ENCODE results near the gene ENPP1.

ENPP1 gene

GRCh38 chr6:131917763-131918649, 110.2 kb downstream of the ENPP1 start:
- no peak for FAIRE-seq

GRCh38 chr6:131918650-131919355, 111.0 kb downstream of the ENPP1 start:
- FAIRE-seq: no peak

GRCh38 chr6:131920656-131921055, 112.8 kb downstream of the ENPP1 start:
- no peak for FAIRE-seq

GRCh38 chr6:131923356-131923755, 115.5 kb downstream of the ENPP1 start:
- no peak for FAIRE-seq

GRCh38 chr6:131924881-131925474, 117.2 kb downstream of the ENPP1 start:
- FAIRE-seq: peak; percentile 56

- FAIRE-seq: no peak
Observed at GRCh38 chr6:131929264-131929663, 121.4 kb downstream of the ENPP1 start.

- no peak for FAIRE-seq
Observed at GRCh38 chr6:131929976-131930375, 122.2 kb downstream of the ENPP1 start.

- no peak for FAIRE-seq
Observed at GRCh38 chr6:131931063-131931750, 123.4 kb downstream of the ENPP1 start.

- no peak for FAIRE-seq
Observed at GRCh38 chr6:131936156-131936555, 128.3 kb downstream of the ENPP1 start.

GRCh38 chr6:131937226-131937625, 129.4 kb downstream of the ENPP1 start:
- no peak for FAIRE-seq

- FAIRE-seq: no peak
Observed at GRCh38 chr6:131937703-131938631, 130.1 kb downstream of the ENPP1 start.

Measured in TTC549 (cell line).